Measurements from ENCODE around the gene CCR8. TPM values are rescaled to one million over a fixed set of nuclear protein-coding genes. Genes with fewer than 3 reads are reported as not detected.

CCR8 gene, protein sequence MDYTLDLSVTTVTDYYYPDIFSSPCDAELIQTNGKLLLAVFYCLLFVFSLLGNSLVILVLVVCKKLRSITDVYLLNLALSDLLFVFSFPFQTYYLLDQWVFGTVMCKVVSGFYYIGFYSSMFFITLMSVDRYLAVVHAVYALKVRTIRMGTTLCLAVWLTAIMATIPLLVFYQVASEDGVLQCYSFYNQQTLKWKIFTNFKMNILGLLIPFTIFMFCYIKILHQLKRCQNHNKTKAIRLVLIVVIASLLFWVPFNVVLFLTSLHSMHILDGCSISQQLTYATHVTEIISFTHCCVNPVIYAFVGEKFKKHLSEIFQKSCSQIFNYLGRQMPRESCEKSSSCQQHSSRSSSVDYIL
- total RNA-seq (2014; rRNA removed; shearing (Covaris generic); ENCODE audit: low replicate concordance): not detected in 2 replicates

GRCh38 chr3:39329493-39329892 is at the start of gene CCR8:
TSS of gene CCR8 (plus strand) at chr3:39329709. CDS start at chr3:39332332, 2,623 bp downstream.
- DNase-seq (ENCODE audit: low read depth): no peak
- in situ Hi-C loops (cut with HindIII; ENCODE audit: low pct_unique_long_range_greater_than_20kb, low sequenced_read_pairs): no loop called here

DNA sequence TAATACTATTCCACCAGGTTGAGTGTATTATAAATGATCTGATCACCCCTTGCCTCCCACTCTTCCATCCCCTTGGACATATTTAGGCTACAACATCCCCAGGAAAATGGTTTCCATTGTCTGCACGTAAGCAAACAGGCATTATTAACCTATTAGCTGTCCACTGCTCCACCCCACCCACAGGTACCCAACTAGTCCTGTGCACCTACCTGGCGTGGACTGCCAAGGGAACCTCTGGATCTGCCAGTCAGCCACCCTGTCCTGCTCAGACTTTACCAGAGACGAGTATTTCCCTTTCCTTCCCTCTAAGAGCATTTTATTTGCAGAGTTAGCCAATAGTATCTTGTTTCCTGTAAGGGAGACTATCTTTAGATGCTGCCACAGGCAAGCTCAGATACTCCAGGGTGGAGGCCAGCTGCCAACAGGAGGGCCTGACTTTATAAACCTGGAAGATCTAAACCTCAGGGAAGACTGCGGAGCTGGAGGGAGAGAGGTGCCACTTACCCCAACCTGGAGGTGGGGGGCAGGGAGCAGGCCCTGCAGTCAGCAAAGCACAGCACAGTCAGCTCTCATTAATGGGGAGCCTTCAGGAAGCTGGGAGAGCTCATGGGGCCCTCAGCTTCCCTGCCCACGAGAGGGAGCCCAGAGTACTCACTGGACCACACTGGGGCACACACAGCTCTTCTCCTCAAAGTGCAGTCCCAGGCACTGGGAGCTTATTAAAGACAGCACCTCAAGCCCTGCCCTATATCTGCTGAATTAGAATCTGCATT is 49.6 kb upstream of the CCR8 start, which contains the start of gene CX3CR1:
Gene CX3CR1, minus strand, starts transcription at position 292 of the 773 bp plus-strand sequence. CDS start 13,527 bp downstream, outside the sequence.
- no peak for DNase-seq (ENCODE audit: low read depth)
- in situ Hi-C loops (cut with HindIII; ENCODE audit: low pct_unique_long_range_greater_than_20kb, low sequenced_read_pairs): no loop called here

DNA sequence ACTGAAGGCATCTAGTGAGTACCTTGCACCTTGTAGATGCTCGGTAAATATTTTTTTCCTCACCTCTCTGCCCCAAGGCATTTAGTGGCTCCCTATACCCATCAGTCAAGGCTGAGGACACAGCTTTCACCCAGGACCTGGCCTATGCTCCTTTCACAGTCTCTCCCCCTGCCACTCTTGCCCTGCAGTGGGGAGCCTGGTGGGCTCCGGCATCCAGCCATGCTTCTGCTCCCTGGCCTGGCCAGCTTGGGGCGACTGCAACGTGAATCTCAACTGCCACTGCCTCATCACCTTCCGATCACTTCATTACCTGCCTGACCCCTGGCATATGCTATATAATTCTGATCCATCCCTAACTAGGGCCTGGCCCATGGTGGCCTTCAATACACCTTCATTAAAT is 48.9 kb upstream of the CCR8 start:
- no peak for DNase-seq (ENCODE audit: low read depth)
- in situ Hi-C loops (cut with HindIII; ENCODE audit: low pct_unique_long_range_greater_than_20kb, low sequenced_read_pairs): no loop called here

- in situ Hi-C loops (cut with HindIII; ENCODE audit: low pct_unique_long_range_greater_than_20kb, low sequenced_read_pairs): no loop called here
- no peak for DNase-seq (ENCODE audit: low read depth)
Observed at GRCh38 chr3:39281533-39281932, 48.0 kb upstream of the CCR8 start.

DNA sequence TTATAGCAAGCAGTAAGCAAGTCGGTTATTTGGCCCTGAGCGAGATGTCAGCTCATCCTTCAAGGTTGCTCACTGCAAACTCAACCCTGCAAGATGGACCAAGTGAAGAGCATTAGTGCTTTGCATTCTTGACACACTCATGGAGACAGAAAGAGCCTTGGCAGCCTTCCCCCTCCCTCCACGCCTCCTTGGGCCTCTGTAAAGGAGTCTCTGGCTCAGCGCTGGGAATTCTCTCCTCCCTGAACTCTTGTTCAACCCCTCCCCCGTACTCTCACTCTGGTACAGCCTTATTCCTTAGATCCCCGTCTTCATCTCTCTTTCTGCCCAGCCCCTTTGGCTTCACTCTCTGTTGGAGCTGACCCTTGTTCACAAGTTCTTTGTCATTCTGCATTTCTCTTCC is 47.5 kb upstream of the CCR8 start:
- DNase-seq (ENCODE audit: low read depth): no peak
- in situ Hi-C loops (cut with HindIII; ENCODE audit: low pct_unique_long_range_greater_than_20kb, low sequenced_read_pairs): no loop called here

- no peak for DNase-seq (ENCODE audit: low read depth)
- in situ Hi-C loops (cut with HindIII; ENCODE audit: low pct_unique_long_range_greater_than_20kb, low sequenced_read_pairs): no loop called here
Observed at GRCh38 chr3:39284457-39284881, 45.0 kb upstream of the CCR8 start.

DNA sequence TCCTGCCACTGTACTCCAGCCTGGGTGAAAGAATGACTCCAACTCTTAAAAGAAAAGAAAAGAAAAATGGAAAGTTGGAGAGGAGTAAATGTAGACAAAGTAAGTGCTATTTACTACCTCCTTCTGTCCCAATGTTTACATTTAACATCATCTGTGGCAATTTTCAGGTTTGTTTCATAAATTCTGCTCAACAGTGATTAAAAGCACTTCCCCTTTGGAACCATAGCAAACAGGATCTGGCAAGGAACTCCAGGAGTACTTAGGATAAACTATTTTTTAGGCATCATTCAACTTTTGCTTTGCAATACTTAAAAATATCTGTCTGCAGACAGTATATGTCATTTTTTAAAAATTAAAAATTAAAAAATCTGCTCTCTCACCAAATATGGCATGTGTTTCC is 44.2 kb upstream of the CCR8 start:
- in situ Hi-C loops (cut with HindIII; ENCODE audit: low pct_unique_long_range_greater_than_20kb, low sequenced_read_pairs): no loop called here
- no peak for DNase-seq (ENCODE audit: low read depth)

DNA sequence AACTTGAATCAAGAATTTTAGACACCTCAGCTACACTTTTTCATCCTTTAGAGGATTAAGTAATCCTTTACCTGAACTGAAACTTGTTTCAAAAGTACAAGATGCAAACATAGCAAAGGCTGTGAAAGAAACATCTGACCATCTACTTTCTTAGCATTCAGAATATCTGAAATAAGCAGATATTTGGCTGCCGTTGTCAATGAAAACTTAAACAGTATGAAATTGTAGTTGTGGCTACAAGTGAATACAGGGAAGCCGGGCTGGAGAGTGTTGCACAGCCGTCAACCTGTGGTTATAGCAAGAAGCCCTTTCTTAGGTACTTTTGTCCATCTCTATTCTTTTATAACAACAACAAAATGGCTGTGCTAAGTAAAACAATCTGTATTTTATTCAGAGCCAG is 42.7 kb upstream of the CCR8 start:
- no peak for DNase-seq (ENCODE audit: low read depth)
- in situ Hi-C loops (cut with HindIII; ENCODE audit: low pct_unique_long_range_greater_than_20kb, low sequenced_read_pairs): no loop called here

DNA sequence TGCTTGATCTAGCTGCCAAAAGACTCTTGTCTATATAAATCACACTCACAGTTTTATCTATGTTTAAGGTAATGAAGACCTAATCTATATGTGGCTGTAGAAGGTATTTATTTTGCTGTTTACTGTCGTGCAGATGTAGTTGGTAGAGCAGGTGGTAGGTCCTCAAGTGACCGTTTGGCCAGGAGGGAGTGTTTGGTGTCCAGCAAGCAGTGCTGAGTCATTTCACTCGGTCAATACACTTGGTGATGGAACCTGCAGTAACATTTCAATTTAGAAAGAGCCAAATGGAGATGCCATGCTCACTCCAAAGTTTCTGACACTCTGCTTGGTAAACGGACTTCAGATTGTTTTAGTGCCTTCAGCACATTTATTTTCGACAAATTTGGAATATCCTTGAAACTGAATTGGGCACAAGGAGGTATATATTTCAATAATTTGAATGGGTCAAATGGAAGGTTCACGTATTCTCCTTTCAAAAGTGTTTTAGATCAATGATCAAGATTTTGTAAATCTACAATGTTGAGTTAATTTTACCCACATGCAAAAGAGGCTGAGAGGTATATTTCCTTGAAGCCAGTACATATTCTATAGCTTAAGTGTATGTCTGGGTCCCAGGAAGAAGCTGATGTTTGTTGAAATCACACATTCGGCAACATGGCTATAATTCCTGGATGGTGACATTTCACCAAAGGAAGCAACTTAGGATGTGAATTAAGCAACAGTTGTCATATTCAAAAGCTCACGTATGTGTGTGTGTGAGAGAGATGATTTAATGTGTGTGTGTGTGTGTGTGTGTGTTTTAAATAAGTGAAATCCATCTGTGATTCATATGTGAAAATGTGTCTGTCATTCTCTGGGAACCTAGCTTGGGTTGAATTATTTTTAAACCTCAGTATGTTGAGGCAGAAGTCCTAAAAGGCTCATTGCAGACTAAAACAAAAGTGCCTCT is 42.0 kb upstream of the CCR8 start:
- no peak for DNase-seq (ENCODE audit: low read depth)
- in situ Hi-C loops (cut with HindIII; ENCODE audit: low pct_unique_long_range_greater_than_20kb, low sequenced_read_pairs): no loop called here

GRCh38 chr3:39288300-39288808 is 41.2 kb upstream of the CCR8 start:
- peak; percentile 74 for DNase-seq (ENCODE audit: low read depth)
- in situ Hi-C loops (cut with HindIII; ENCODE audit: low pct_unique_long_range_greater_than_20kb, low sequenced_read_pairs): no loop called here

DNA sequence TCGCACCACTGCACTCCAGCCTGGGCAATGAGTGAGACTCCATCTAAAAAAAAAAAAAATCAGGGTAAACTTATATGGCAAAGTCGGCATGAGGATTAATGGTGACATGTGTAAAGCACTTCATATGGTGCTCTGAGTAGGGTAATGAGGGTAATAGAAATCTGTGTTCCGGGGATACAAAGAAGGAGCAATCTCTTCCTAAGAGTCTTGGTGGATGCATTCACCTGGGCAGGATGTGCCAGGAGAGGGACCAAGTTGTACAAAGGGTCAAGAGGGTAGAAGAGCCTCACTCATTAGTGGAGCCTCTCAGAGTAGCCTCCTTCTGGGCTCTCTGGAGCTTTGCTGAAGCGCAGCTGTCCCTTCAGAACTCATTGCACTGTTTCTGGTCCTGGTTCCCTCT is 40.4 kb upstream of the CCR8 start:
- no peak for DNase-seq (ENCODE audit: low read depth)
- in situ Hi-C loops (cut with HindIII; ENCODE audit: low pct_unique_long_range_greater_than_20kb, low sequenced_read_pairs): no loop called here

DNA sequence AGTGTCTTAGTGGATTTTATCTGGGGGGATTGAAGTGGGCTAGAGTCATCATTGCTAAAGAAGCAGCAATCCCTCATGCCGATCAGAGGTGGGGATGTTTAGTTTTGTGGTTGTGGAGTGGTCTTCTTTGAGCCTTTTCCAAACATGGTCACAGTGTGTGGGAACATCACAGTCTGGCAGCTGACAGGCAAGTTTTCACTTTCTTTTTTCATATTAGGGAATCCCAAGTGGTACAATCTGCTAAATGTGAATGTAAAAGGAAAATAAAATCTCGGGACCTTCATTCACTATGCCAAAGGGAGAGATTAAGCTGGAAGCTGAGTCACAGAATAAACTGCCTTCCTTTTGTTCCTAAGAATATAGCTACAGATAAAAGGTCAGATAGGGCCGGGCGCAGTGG is 39.3 kb upstream of the CCR8 start:
- in situ Hi-C loops (cut with HindIII; ENCODE audit: low pct_unique_long_range_greater_than_20kb, low sequenced_read_pairs): no loop called here

GRCh38 chr3:39291903-39292329 is 37.6 kb upstream of the CCR8 start:
- in situ Hi-C loops (cut with HindIII; ENCODE audit: low pct_unique_long_range_greater_than_20kb, low sequenced_read_pairs): no loop called here
- DNase-seq (ENCODE audit: low read depth): peak; percentile 33

More for the DNA sequence above, 39.3 kb upstream of the CCR8 start:
- no peak for DNase-seq (ENCODE audit: low read depth)

GRCh38 chr3:39292961-39293360 is 36.5 kb upstream of the CCR8 start:
- in situ Hi-C loops (cut with HindIII; ENCODE audit: low pct_unique_long_range_greater_than_20kb, low sequenced_read_pairs): no loop called here
- no peak for DNase-seq (ENCODE audit: low read depth)

DNA sequence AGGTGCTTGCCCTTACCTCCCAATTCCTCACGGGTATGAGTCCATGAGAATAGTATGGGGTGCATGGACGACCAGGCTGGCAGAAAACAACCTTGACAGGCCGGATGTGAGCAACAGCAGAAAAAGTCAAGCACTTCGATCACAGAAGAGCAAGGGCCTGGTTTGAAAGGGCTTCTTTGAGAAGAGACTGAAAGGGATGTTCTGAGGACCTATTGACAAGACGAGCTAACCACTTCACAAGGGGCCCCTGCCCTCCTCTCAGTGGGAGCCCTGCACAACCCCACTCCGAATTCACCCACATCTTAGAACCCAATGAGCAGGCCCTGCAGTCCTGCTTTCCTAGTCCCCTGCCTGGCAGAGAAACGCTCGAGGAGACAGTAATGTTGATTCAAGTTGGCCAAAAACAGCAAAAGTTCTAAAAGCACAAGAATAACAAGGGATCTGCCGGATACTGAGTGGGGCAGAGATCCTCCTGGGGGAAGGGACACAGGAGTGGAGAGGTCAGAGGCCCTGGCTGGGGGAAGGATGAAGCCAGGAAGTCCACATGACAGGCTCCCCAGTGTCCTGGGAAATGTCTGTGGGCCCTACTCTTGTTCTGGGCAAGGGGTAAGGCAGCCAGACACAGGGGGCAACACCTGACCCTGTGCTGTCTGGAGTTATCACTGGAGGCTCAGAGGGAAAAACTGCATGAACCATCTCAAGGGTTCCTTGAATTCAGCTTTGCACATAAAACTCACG is 34.9 kb upstream of the CCR8 start:
- DNase-seq (ENCODE audit: low read depth): no peak
- in situ Hi-C loops (cut with HindIII; ENCODE audit: low pct_unique_long_range_greater_than_20kb, low sequenced_read_pairs): no loop called here

GRCh38 chr3:39295184-39295775 is 34.2 kb upstream of the CCR8 start:
- DNase-seq (ENCODE audit: low read depth): no peak
- in situ Hi-C loops (cut with HindIII; ENCODE audit: low pct_unique_long_range_greater_than_20kb, low sequenced_read_pairs): no loop called here
